Nephron (organoid): ENCODE results near the gene CAMK1G.
A peak's percentile ranks its signal among the peaks of the same experiment; 100 is the strongest.

Experiments
- H3K27ac Mint-ChIP-seq, 3 experiments: 2 replicates each; pipeline ENCODE4 v1.8.0; 2020; ENCODE audit warnings: mixed read lengths in 3 of 3, mild to moderate bottlenecking in 2 of 3, moderate library complexity in 1 of 3
- H3K27me3 Mint-ChIP-seq: 2 replicates; pipeline ENCODE4 v1.8.0; 2021; ENCODE audit warnings: low read depth, mild to moderate bottlenecking, moderate library complexity, mixed read lengths
- H3K36me3 Mint-ChIP-seq: 2 replicates; pipeline ENCODE4 v1.8.0; 2020; ENCODE audit warnings: low read depth, mixed read lengths
- H3K4me1 Mint-ChIP-seq: 2 replicates; pipeline ENCODE4 v1.8.0; 2020; ENCODE audit warnings: mixed read lengths
- H3K4me3 Mint-ChIP-seq, 3 experiments: 2 replicates each; pipeline ENCODE4 v1.8.0; 2020; ENCODE audit warnings: mild to moderate bottlenecking in 3 of 3, mixed read lengths in 3 of 3, moderate library complexity in 2 of 3
- H3K9me3 Mint-ChIP-seq: 2 replicates; pipeline ENCODE4 v1.8.0; 2020; ENCODE audit warnings: mixed read lengths
- CTCF ChIP-seq, 3 experiments: fragments of 200-600 bp; sonication (generic); IDR thresholded peaks; one replicate each; pipeline ENCODE4 v1.5.0; 2021; ENCODE audit warnings: antibody characterized with exemption in 3 of 3; ENCODE audit not compliant: unreplicated experiment in 3 of 3

The CAMK1G gene

GRCh38 chr1:209577346-209577745 lies 6.2 kb upstream of the CAMK1G start:
- H3K9me3 Mint-ChIP-seq: no peaks in the 10 kb centered on the region
- H3K27me3 Mint-ChIP-seq: peaks cover 34% of the 10 kb centered on the region
- no peaks in the 10 kb centered on the region for H3K4me1 Mint-ChIP-seq
- H3K36me3 Mint-ChIP-seq: no peaks in the 10 kb centered on the region
- no peak overlapping the region for H3K27ac Mint-ChIP-seq
- no peak overlapping the region for H3K4me3 Mint-ChIP-seq
- TF ChIP-seq CTCF (IDR thresholded peaks at IDR 0.05; ENCODE audit: unreplicated experiment in 3 of 3): no peak

GRCh38 chr1:209580577-209580976 lies 2.9 kb upstream of the CAMK1G start:
- H3K4me1 Mint-ChIP-seq: no peaks in the 10 kb centered on the region
- H3K9me3 Mint-ChIP-seq: no peaks in the 10 kb centered on the region
- no peak overlapping the region for H3K27ac Mint-ChIP-seq
- TF ChIP-seq CTCF (IDR thresholded peaks at IDR 0.05; ENCODE audit: unreplicated experiment in 3 of 3): no peak
- H3K36me3 Mint-ChIP-seq: no peaks in the 10 kb centered on the region
- no peak overlapping the region for H3K4me3 Mint-ChIP-seq
- peaks cover 7% of the 10 kb centered on the region for H3K27me3 Mint-ChIP-seq

- TF ChIP-seq CTCF (IDR thresholded peaks at IDR 0.05; ENCODE audit: unreplicated experiment in 3 of 3): no peak
- no peaks in the 10 kb centered on the region for H3K4me1 Mint-ChIP-seq
- H3K4me3 Mint-ChIP-seq: no peak overlapping the region
- H3K27ac Mint-ChIP-seq: no peak overlapping the region
- H3K36me3 Mint-ChIP-seq: no peaks in the 10 kb centered on the region
- H3K9me3 Mint-ChIP-seq: no peaks in the 10 kb centered on the region
- peaks cover 9% of the 10 kb centered on the region for H3K27me3 Mint-ChIP-seq
These were observed 738 bp downstream of the CAMK1G start for GRCh38 chr1:209584231-209584672.

GRCh38 chr1:209585197-209585596 lies 1.7 kb downstream of the CAMK1G start:
- TF ChIP-seq CTCF (IDR thresholded peaks at IDR 0.05; ENCODE audit: unreplicated experiment in 3 of 3): no peak
- Mint-ChIP-seq H3K9me3 (no peaks in the 10 kb centered on the region), H3K4me1 (peaks cover 9% of the 10 kb centered on the region), H3K27ac (no peak overlapping the region), H3K4me3 (no peak overlapping the region), H3K27me3 (peaks cover 9% of the 10 kb centered on the region), H3K36me3 (no peaks in the 10 kb centered on the region)

GRCh38 chr1:209585672-209586071 lies 2.2 kb downstream of the CAMK1G start:
- Mint-ChIP-seq H3K4me3 (no peak overlapping the region), H3K27ac (peak overlapping the region in 1 of 3 experiments; percentile 28), H3K9me3 (no peaks in the 10 kb centered on the region), H3K36me3 (no peaks in the 10 kb centered on the region), H3K4me1 (peaks cover 14% of the 10 kb centered on the region), H3K27me3 (peaks cover 9% of the 10 kb centered on the region)
- TF ChIP-seq CTCF (IDR thresholded peaks at IDR 0.05; ENCODE audit: unreplicated experiment in 3 of 3): no peak

- peaks cover 9% of the 10 kb centered on the region for H3K27me3 Mint-ChIP-seq
- no peak overlapping the region for H3K4me3 Mint-ChIP-seq
- peak overlapping the region in 1 of 3 experiments; percentile 28 for H3K27ac Mint-ChIP-seq
- H3K9me3 Mint-ChIP-seq: no peaks in the 10 kb centered on the region
- no peak for TF ChIP-seq CTCF (IDR thresholded peaks at IDR 0.05; ENCODE audit: unreplicated experiment in 3 of 3)
- H3K4me1 Mint-ChIP-seq: peaks cover 14% of the 10 kb centered on the region
- H3K36me3 Mint-ChIP-seq: no peaks in the 10 kb centered on the region
These were observed 2.8 kb downstream of the CAMK1G start for GRCh38 chr1:209586221-209586740.
